GM12874 (cell line): ENCODE data around the gene FAM222A.

Experiments used
- TF ChIP-seq, protein P1 (sequence below): IDR thresholded peaks from 2 replicates; pipeline ENCODE4 v1.5.1; 2011; ENCODE audit warnings: low read depth, mild to moderate bottlenecking, control low read depth, low read length, moderate library complexity; ENCODE audit not compliant: insufficient read depth

FAM222A gene

DNA sequence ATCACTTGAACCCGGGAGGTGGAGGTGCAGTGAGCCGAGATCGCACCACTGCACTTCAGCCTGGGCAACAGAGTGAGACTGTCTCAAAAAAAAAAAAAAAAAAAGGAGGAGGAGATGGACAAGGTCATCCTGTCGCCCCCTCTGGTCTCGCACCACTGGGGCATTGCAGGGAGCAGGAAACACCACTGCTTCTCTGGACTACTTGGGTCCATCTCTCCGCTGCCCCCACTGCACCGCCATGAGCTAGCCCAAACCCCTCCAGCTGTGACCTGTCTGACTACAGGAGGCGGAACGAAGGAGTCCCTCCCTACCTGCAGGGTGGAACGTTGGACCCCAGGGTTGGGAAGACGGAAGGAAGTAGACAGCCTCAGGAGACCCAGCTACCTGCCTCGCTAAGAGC lies 18.2 kb upstream of the FAM222A start:
- TF ChIP-seq, protein P1, sequence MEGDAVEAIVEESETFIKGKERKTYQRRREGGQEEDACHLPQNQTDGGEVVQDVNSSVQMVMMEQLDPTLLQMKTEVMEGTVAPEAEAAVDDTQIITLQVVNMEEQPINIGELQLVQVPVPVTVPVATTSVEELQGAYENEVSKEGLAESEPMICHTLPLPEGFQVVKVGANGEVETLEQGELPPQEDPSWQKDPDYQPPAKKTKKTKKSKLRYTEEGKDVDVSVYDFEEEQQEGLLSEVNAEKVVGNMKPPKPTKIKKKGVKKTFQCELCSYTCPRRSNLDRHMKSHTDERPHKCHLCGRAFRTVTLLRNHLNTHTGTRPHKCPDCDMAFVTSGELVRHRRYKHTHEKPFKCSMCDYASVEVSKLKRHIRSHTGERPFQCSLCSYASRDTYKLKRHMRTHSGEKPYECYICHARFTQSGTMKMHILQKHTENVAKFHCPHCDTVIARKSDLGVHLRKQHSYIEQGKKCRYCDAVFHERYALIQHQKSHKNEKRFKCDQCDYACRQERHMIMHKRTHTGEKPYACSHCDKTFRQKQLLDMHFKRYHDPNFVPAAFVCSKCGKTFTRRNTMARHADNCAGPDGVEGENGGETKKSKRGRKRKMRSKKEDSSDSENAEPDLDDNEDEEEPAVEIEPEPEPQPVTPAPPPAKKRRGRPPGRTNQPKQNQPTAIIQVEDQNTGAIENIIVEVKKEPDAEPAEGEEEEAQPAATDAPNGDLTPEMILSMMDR = no peak

DNA sequence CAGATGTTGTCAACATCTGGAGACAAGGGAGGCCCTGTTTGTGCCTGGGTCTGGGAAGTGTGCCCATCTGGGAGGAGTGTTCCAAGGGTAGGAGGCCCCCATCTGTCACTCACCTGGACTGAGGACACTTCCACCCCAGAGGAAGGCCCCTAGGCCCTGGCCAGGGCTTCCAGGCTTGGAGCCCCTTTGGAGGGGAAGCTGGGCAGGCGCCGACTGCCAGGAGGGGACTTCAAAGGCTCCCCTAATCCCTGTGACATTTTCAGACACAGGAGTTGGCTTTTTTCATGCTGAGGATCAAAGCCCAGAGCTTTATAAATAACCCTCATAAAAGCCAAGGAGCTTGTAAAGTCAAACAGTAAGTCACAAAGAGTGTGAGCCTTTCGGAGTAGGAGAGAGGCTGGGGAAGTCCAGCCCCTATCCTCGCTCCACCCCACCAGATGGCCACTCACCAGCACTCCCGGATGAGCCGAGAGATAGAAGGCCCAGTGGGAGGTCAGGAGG lies 17.6 kb upstream of the FAM222A start:
- TF ChIP-seq, protein P1 = no peak

DNA sequence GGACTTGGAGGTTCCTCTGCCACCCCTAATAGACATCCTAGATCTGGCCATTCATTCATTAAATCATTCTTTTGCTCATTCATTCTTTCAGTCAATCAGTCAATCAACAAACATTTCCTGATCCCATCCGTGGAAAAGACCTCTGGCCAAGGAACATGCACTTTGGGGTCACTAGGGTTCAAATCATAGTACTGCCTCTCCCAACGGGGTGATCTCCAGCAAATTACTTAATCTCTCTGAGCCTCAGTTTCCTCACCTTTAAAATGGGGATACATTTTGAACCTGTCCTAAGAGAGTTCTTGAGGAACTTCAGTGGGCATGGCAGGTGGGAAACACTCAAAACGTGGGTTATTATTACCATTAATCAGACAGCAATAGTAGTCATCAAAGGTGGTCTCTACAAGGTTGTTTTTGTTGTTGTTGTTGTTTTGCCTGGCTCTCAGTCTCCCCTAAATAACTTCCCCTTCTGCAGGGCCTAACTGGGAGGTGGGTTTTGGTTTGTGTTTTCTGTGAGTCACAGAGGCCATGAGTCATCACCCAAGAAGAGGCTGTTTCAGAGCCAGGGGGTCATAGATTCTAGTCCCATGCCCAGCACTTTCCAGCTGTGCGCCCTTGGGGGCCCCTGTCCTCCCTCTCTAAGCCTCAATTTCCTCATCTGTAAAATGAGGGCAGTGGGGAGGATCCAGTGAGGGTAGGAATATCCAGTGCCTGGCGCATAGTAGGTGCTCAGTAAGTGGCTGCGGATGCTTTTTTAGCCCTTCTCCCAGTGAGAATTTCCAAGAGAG lies 16.9 kb upstream of the FAM222A start:
- TF ChIP-seq, protein P1 = no peak

GRCh38 chr12:109697270-109697553 lies 16.4 kb upstream of the FAM222A start:
- TF ChIP-seq, protein P1 = no peak

- TF ChIP-seq, protein P1 = no peak
These were observed 15.7 kb upstream of the FAM222A start for GRCh38 chr12:109697877-109698468.

DNA sequence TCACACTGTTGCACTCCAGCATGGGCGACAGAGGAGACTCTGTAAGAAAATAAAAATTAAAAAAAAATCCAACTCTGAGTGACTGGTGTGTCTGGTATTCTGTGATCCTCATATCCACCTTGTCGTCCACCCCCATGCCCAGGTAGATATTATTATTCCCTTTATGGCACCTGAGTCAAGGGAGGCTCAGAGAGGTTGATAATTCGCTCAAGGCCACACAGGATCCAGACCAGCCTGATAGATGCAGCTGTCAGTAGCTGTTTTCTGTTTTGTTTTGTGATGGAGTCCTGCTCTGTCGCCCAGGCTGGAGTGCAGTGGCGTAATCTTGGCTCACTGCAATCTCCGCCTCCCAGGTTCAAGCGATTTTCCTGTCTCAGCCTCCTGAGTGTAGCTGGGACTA lies 14.8 kb upstream of the FAM222A start:
- TF ChIP-seq, protein P1 = no peak

- TF ChIP-seq, protein P1 = no peak
These were observed 12.6 kb upstream of the FAM222A start for GRCh38 chr12:109701064-109701463.
